ENCODE results near the gene ARRDC5.

Gene ARRDC5

GRCh38 chr19:4844348-4845179 lies 58.1 kb downstream of the ARRDC5 start:
- DNase-seq (ENCODE audit: low read depth, low spot score) = no peak
- no peak overlapping the region for H3K4me3 ChIP-seq (ENCODE audit: low read length)

GRCh38 chr19:4843647-4843965 lies 59.1 kb downstream of the ARRDC5 start:
- no peak for DNase-seq (ENCODE audit: low read depth, low spot score)
- H3K4me3 ChIP-seq (ENCODE audit: low read length) = no peak overlapping the region
